Measurements from ENCODE around the gene BUB1B. TPM values are rescaled to one million over a fixed set of nuclear protein-coding genes. Genes with fewer than 3 reads are reported as not detected.

The BUB1B gene
- total and polyA plus RNA-seq, 9 of the 15 experiments (the other 6 are each of a cell fraction or from before 2014, with no cell fraction given) = 28.7 to 113 (median 82.2) TPM

- CTCF ChIA-PET (ENCODE audit: low intra/inter-chr PET ratio) = no interaction called here
- Histone ChIP-seq H3K27ac (ENCODE audit: extremely low read depth, low read depth, low read length) (no peak overlapping the region), H3K27me3 (ENCODE audit: control insufficient read depth in 2 of 2, insufficient read depth in 2 of 2, low read length in 2 of 2) (no peaks in the 10 kb centered on the region), H3K9me3 (replicated peaks; ENCODE audit: control insufficient read depth, insufficient read depth, low read depth, low read length) (no peaks in the 10 kb centered on the region), H3K4me3 (no peak overlapping the region), H3K79me2 (ENCODE audit: control insufficient read depth, insufficient read depth, low read length) (no peaks in the 10 kb centered on the region), H3K36me3 (ENCODE audit: control insufficient read depth, insufficient read depth, low read length) (peaks cover 22% of the 10 kb centered on the region; the same call in 1 of the 3 replicates), H3K4me2 (ENCODE audit: insufficient read depth, low read length) (no peak overlapping the region), H3K9ac (ENCODE audit: insufficient read depth in 1 of 2, low read depth in 2 of 2, low read length in 2 of 2) (peak overlapping the region in 1 of 2 experiments; percentile 79; a peak in 2 of 4 replicates), H2AFZ (ENCODE audit: low read depth, low read length) (no peak overlapping the region), H4K20me1 (replicated peaks; ENCODE audit: control insufficient read depth, insufficient read depth, low read length) (0 out of 2 replicates have a peak, but pooled peaks cover 3% of the 10 kb centered on the region), H3K4me1 (replicated peaks in 1 of 2; ENCODE audit: control insufficient read depth in 2 of 2, insufficient read depth in 2 of 2, low read length in 2 of 2) (peaks cover 13 to 22% of the 10 kb centered on the region in 2 experiments), H3K9me1 (ENCODE audit: control insufficient read depth, insufficient read depth, low read length) (no peaks in the 10 kb centered on the region)
- WGBS (ENCODE audit: insufficient coverage, low coverage, missing lambda C conversion rate) = 72% methylated on average over 11 of the region's 11 CpGs
- ATAC-seq (peak; percentile 52), DNase-seq (ENCODE audit: extremely low read depth in 1 of 4, low spot score in 3 of 4) (peak in 1 of 4 experiments; percentile 18), FAIRE-seq (no peak)
- no TSS peak for BruUV-seq (replicated peaks)
- in situ Hi-C loops (cut with MboI) (no loop called here), intact Hi-C loops (cut with micrococcal nuclease) (loop anchor here (5.0 kb wide), 1 partner anchor 38 kb away; no protein-coding TSS in a partner anchor)
- POLR2A ChIA-PET = interaction anchor here (0.6 to 1.3 kb wide), 6 partner anchors 10 to 93 kb away, joined by 3 to 4 read pairs (median 4); no protein-coding TSS in a partner anchor
- TF ChIP-seq ZNF311 (CRISPR knock-in tag; IDR thresholded peaks at IDR 0.05) (no peak), SREBF2 (CRISPR knock-in tag; IDR thresholded peaks at IDR 0.05) (no peak), NR0B1 (IDR thresholded peaks at IDR 0.05; ENCODE audit: partially characterized antibody) (no peak), NCOA2 (IDR thresholded peaks at IDR 0.05; ENCODE audit: partially characterized antibody in 2 of 2) (no peak), ZNF263 (CRISPR knock-in tag; IDR thresholded peaks at IDR 0.05; ENCODE audit: borderline replicate concordance) (no peak), CHD4 (IDR thresholded peaks at IDR 0.05; ENCODE audit: insufficient read depth, insufficient replicate concordance, low read depth, low read length, poor library complexity, severe bottlenecking) (no peak), ZNF384 (IDR thresholded peaks at IDR 0.05; ENCODE audit: low read depth, low read length) (no peak), CEBPB (tag; IDR thresholded peaks at IDR 0.05) (no peak)
These were observed 73.1 kb downstream of the BUB1B start for GRCh38 chr15:40233727-40234577.

Measured in K562 (cell line).